ENCODE results near the gene TAT. TPM values are rescaled to one million over a fixed set of nuclear protein-coding genes. Genes with fewer than 3 reads are reported as not detected.
"Not testable (repeated sequence)": the region's sequence is repeated elsewhere in the genome, so short reads cannot be mapped to it uniquely, and the experiment has no call there.

Gene TAT
- total and polyA plus RNA-seq, 4 donors = 0.10 to 0.26 (median 0.16) TPM

DNA sequence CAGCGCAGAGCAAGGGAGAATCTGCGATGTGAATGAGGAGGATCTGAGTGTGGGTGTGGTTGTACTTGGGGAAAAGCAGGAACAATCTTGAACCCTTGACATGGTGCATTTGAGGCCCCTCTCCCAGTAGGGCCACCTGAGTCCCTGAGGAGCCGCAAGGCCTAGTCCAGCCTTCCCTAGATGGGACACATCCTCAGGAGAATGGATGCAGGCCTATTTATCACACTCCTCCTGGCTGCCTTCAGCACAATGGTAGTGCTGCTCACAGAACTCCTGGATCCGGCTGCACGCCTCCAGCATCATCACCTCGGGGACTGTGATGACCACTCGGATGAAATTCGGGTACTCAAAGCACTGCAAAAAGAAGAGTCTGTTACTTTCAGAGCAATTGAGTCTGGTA is 9.0 kb downstream of the TAT start:
- WGBS (ENCODE audit: insufficient coverage) = 90% methylated on average over 8 of the region's 8 CpGs
- Histone ChIP-seq H3K27me3 (ENCODE audit: control insufficient read depth, insufficient read depth, low read length) (no peaks in the 10 kb centered on the region), H3K36me3 (ENCODE audit: control insufficient read depth, insufficient read depth, low read length) (no peaks in the 10 kb centered on the region), H3K9me3 (ENCODE audit: control insufficient read depth, insufficient read depth, low read length) (no peaks in the 10 kb centered on the region), H3K4me1 (ENCODE audit: control insufficient read depth, insufficient read depth, low read length) (peaks cover 9% of the 10 kb centered on the region), H3K4me3 (ENCODE audit: low read depth, low read length) (no peak overlapping the region), H3K27ac (ENCODE audit: low read depth, low read length) (no peak overlapping the region)
- no peak for DNase-seq (ENCODE audit: low read depth in 4 of 6, low spot score in 6 of 6)

GRCh38 chr16:71565812-71566700 is 10.8 kb downstream of the TAT start:
- no peak for DNase-seq (ENCODE audit: low read depth in 4 of 6, low spot score in 6 of 6)
- WGBS (ENCODE audit: insufficient coverage) = 80% methylated on average over 3 of the region's 9 CpGs
- no peak overlapping the region for H3K4me3 ChIP-seq (ENCODE audit: low read depth, low read length)
- no peaks in the 10 kb centered on the region for H3K36me3 ChIP-seq (ENCODE audit: control insufficient read depth, insufficient read depth, low read length)
- no peak overlapping the region for H3K27ac ChIP-seq (ENCODE audit: low read depth, low read length)
- H3K27me3 ChIP-seq (ENCODE audit: control insufficient read depth, insufficient read depth, low read length) = no peaks in the 10 kb centered on the region
- H3K4me1 ChIP-seq (ENCODE audit: control insufficient read depth, insufficient read depth, low read length) = peaks cover 9% of the 10 kb centered on the region
- H3K9me3 ChIP-seq (ENCODE audit: control insufficient read depth, insufficient read depth, low read length) = peaks cover 2% of the 10 kb centered on the region

DNA sequence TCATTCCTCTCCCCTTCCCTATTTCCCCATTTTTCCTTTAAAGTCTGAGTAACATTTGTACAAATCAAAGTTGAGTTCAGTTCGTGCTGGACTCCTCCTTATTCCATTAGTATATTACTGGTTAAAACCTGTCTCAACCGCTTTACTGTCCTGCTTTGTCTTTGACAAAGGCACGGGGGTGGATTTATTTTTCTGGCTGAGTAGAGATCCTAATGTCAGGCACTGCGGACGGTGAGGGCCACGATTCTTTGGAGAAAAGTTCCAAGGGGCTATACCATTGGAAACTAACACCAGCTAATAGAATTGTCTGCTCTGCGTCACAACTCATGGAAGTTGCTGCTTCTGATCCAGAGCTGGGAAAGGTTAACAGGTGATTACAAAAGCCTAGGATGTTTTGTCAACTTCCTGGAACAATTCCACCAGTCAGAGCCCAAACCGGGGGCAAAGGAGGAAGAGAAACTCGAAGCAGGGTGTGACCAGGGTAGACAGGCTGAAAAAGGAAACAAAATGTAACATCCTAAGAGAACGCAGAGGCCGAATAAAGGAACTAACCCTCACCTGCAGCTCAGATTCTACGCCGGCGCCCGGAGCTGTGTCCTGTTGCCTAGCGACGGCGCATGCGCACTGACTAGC is 12.4 kb downstream of the TAT start:
- WGBS (ENCODE audit: insufficient coverage) = 1% methylated on average over 16 of the region's 19 CpGs
- H3K27ac ChIP-seq (ENCODE audit: low read depth, low read length) = peak overlapping the region; percentile 60
- H3K9me3 ChIP-seq (ENCODE audit: control insufficient read depth, insufficient read depth, low read length) = peaks cover 2% of the 10 kb centered on the region
- H3K36me3 ChIP-seq (ENCODE audit: control insufficient read depth, insufficient read depth, low read length) = no peaks in the 10 kb centered on the region
- H3K4me1 ChIP-seq (ENCODE audit: control insufficient read depth, insufficient read depth, low read length) = peaks cover 9% of the 10 kb centered on the region
- H3K4me3 ChIP-seq (ENCODE audit: low read depth, low read length) = peak overlapping the region; percentile 73
- H3K27me3 ChIP-seq (ENCODE audit: control insufficient read depth, insufficient read depth, low read length) = no peaks in the 10 kb centered on the region
- DNase-seq (ENCODE audit: low read depth in 4 of 6, low spot score in 6 of 6) = no peak

GRCh38 chr16:71562552-71562951 is 14.3 kb downstream of the TAT start:
- WGBS (ENCODE audit: insufficient coverage) = no CpG with 5 or more reads among the region's 1 CpG
- H3K4me1 ChIP-seq (ENCODE audit: control insufficient read depth, insufficient read depth, low read length) = peaks cover 4% of the 10 kb centered on the region
- H3K9me3 ChIP-seq (ENCODE audit: control insufficient read depth, insufficient read depth, low read length) = peaks cover 2% of the 10 kb centered on the region

DNA sequence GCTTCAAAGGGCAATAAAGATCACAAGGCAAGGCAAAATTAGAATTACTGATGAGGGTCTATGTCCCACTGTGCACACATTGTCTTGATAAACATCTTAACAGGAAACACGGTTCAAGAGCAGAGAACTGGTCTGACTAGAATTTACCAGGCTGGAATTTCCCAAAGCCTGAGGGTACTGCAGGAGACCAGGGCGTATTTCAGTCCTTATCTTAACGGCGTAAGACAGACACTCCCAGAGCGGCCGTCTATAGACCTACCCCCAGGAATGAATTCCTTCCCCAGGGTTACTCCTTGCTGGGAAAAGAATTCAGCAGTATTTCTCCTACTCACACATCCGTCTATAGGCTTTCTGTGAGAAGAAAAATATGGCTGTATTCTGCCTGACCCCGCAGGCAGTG is 15.0 kb downstream of the TAT start:
- not testable (repeated sequence) for H3K9me3 ChIP-seq (ENCODE audit: control insufficient read depth, insufficient read depth, low read length); DNase-seq (ENCODE audit: low read depth in 4 of 6, low spot score in 6 of 6); H3K27me3 ChIP-seq (ENCODE audit: control insufficient read depth, insufficient read depth, low read length); H3K36me3 ChIP-seq (ENCODE audit: control insufficient read depth, insufficient read depth, low read length); H3K27ac ChIP-seq (ENCODE audit: low read depth, low read length); H3K4me3 ChIP-seq (ENCODE audit: low read depth, low read length); H3K4me1 ChIP-seq (ENCODE audit: control insufficient read depth, insufficient read depth, low read length)
- 93% methylated on average over 4 of the region's 8 CpGs for WGBS (ENCODE audit: insufficient coverage)

More at GRCh38 chr16:71562552-71562951, 14.3 kb downstream of the TAT start:
- DNase-seq (ENCODE audit: low read depth in 4 of 6, low spot score in 6 of 6) = no peak
- Histone ChIP-seq H3K27ac (ENCODE audit: low read depth, low read length) (no peak overlapping the region), H3K36me3 (ENCODE audit: control insufficient read depth, insufficient read depth, low read length) (no peaks in the 10 kb centered on the region), H3K4me3 (ENCODE audit: low read depth, low read length) (no peak overlapping the region), H3K27me3 (ENCODE audit: control insufficient read depth, insufficient read depth, low read length) (no peaks in the 10 kb centered on the region)

DNA sequence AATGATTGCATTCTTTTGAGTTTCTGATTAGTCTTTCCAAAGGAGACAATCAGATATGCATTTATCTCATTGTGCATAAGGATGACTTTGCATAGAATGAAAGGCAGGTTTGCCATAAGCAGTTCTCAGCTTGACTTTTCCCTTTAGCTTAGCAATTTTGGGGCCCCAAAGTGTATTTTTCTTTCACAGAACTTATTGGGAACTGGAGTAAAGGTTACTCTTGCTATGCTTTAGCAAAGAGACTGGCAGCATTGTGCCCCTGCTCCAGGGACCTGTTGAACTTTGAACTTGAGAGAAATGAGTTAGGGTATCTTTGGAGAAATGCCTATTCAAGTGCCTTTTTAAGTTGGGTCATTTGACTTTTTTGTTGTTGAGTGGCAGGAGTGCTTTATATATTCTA is 17.0 kb downstream of the TAT start:
- H3K4me1 ChIP-seq (ENCODE audit: control insufficient read depth, insufficient read depth, low read length) = no peaks in the 10 kb centered on the region
- no peak overlapping the region for H3K27ac ChIP-seq (ENCODE audit: low read depth, low read length)
- no peaks in the 10 kb centered on the region for H3K36me3 ChIP-seq (ENCODE audit: control insufficient read depth, insufficient read depth, low read length)
- H3K9me3 ChIP-seq (ENCODE audit: control insufficient read depth, insufficient read depth, low read length) = peaks cover 2% of the 10 kb centered on the region
- no peak overlapping the region for H3K4me3 ChIP-seq (ENCODE audit: low read depth, low read length)
- H3K27me3 ChIP-seq (ENCODE audit: control insufficient read depth, insufficient read depth, low read length) = no peaks in the 10 kb centered on the region
- no peak for DNase-seq (ENCODE audit: low read depth in 4 of 6, low spot score in 6 of 6)

- Histone ChIP-seq H3K9me3 (ENCODE audit: control insufficient read depth, insufficient read depth, low read length) (peaks cover 2% of the 10 kb centered on the region), H3K4me1 (ENCODE audit: control insufficient read depth, insufficient read depth, low read length) (no peaks in the 10 kb centered on the region), H3K4me3 (ENCODE audit: low read depth, low read length) (no peak overlapping the region), H3K27ac (ENCODE audit: low read depth, low read length) (no peak overlapping the region), H3K36me3 (ENCODE audit: control insufficient read depth, insufficient read depth, low read length) (peaks cover 3% of the 10 kb centered on the region), H3K27me3 (ENCODE audit: control insufficient read depth, insufficient read depth, low read length) (no peaks in the 10 kb centered on the region)
- no peak for DNase-seq (ENCODE audit: low read depth in 4 of 6, low spot score in 6 of 6)
- WGBS (ENCODE audit: insufficient coverage) = no CpG with 5 or more reads among the region's 3 CpGs
Observed at GRCh38 chr16:71557954-71558582, 18.8 kb downstream of the TAT start.

DNA sequence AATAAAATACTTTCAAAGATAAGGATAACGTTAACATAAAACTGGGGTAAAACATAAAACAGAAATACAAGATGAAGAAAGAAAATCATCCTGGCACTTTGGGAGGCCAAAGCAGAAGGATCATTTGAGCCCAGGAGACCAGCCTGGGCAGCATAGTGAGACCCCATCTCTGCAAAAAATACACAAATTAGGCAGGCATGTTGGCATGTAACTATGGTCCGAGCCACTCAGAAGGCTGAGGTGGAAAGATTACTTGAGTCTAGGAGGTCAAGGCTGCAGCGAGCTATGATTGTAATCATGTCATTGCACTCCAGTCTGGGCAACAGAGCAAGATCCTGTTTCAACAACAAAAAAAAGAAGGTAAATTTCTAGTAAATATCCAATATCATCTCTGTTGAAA is 19.6 kb downstream of the TAT start:
- Histone ChIP-seq H3K4me3 (ENCODE audit: low read depth, low read length) (no peak overlapping the region), H3K4me1 (ENCODE audit: control insufficient read depth, insufficient read depth, low read length) (no peaks in the 10 kb centered on the region), H3K27me3 (ENCODE audit: control insufficient read depth, insufficient read depth, low read length) (no peaks in the 10 kb centered on the region), H3K36me3 (ENCODE audit: control insufficient read depth, insufficient read depth, low read length) (peaks cover 3% of the 10 kb centered on the region), H3K9me3 (ENCODE audit: control insufficient read depth, insufficient read depth, low read length) (peaks cover 2% of the 10 kb centered on the region), H3K27ac (ENCODE audit: low read depth, low read length) (no peak overlapping the region)
- WGBS (ENCODE audit: insufficient coverage) = no CpG with 5 or more reads among the region's 3 CpGs
- no peak for DNase-seq (ENCODE audit: low read depth in 4 of 6, low spot score in 6 of 6)

DNA sequence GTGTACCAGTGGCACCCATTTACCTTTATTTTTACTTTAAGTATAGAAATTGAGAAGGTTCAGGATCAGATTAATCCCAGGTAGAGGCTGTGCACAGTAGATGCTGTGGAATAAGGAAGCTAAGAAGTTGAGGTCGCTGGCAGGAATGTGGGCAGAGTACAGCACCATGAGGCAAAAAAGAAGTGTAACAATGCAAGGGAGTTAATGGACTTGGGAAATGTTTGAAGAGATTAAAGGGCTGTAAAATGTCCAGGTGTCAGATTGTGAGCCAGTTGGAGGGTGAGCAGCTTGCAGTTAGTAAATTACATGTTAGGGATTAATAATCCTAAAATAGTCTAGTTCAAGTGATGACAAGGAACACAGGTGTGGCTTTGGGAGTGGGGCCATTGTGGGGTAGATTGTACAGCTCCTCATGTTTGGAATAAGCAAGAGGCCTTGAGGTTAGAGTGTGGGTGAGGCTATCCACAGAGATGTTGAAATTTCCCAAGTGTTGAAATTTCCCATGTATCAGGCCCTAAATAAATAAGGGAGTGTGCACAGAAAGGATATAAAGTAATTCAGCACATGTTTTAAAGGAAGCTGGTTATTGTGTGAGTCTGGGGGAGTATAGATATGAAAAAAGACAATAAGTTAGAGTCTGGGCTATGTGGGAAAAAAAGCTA is 21.5 kb downstream of the TAT start:
- 86% methylated on average over 1 of the region's 1 CpG for WGBS (ENCODE audit: insufficient coverage)
- Histone ChIP-seq H3K4me3 (ENCODE audit: low read depth, low read length) (no peak overlapping the region), H3K27ac (ENCODE audit: low read depth, low read length) (no peak overlapping the region), H3K4me1 (ENCODE audit: control insufficient read depth, insufficient read depth, low read length) (no peaks in the 10 kb centered on the region), H3K36me3 (ENCODE audit: control insufficient read depth, insufficient read depth, low read length) (peaks cover 3% of the 10 kb centered on the region), H3K9me3 (ENCODE audit: control insufficient read depth, insufficient read depth, low read length) (no peaks in the 10 kb centered on the region), H3K27me3 (ENCODE audit: control insufficient read depth, insufficient read depth, low read length) (no peaks in the 10 kb centered on the region)
- no peak for DNase-seq (ENCODE audit: low read depth in 4 of 6, low spot score in 6 of 6)
